ENCODE measurements around the gene IL4R. TPM values are rescaled to one million over a fixed set of nuclear protein-coding genes. Genes with fewer than 3 reads are reported as not detected.
A peak's percentile ranks its signal among the peaks of the same experiment; 100 is the strongest.
"Not testable (repeated sequence)": the region's sequence is repeated elsewhere in the genome, so short reads cannot be mapped to it uniquely, and the experiment has no call there.

IL4R gene
- total RNA-seq, 2 donors from 2014 or later: 11.9 to 35.5 TPM

DNA sequence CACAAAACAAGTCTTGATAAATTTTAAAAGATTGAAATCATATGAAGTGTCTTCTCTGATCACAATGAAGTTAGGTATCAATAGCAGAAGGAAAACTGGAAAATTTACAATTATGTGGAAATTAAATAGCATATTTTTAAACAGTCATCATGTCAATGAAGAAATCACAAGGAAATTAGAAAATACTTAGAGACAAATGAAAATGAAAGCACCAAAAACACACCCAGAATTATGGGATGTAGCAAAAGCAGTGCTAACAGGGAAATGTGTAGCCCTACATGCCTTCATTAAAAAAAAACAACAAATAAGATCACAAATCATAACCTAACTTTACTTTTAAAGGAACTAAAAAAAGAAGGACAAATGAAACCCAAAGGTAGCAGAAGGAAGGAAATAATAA, 80.7 kb downstream of the IL4R start:
- Histone ChIP-seq H3K9me3 (peaks cover 3 to 27% of the 10 kb centered on the region in 2 donors), H3K4me1 (no peaks in the 10 kb centered on the region), H3K36me3 (no peaks in the 10 kb centered on the region), H3K4me3 (no peak overlapping the region), H3K27ac (no peak overlapping the region), H3K27me3 (no peaks in the 10 kb centered on the region)
- TF ChIP-seq, protein P1, sequence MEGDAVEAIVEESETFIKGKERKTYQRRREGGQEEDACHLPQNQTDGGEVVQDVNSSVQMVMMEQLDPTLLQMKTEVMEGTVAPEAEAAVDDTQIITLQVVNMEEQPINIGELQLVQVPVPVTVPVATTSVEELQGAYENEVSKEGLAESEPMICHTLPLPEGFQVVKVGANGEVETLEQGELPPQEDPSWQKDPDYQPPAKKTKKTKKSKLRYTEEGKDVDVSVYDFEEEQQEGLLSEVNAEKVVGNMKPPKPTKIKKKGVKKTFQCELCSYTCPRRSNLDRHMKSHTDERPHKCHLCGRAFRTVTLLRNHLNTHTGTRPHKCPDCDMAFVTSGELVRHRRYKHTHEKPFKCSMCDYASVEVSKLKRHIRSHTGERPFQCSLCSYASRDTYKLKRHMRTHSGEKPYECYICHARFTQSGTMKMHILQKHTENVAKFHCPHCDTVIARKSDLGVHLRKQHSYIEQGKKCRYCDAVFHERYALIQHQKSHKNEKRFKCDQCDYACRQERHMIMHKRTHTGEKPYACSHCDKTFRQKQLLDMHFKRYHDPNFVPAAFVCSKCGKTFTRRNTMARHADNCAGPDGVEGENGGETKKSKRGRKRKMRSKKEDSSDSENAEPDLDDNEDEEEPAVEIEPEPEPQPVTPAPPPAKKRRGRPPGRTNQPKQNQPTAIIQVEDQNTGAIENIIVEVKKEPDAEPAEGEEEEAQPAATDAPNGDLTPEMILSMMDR (IDR thresholded peaks at IDR 0.05): no peak
- DNase-seq (ENCODE audit: low spot score): no peak

DNA sequence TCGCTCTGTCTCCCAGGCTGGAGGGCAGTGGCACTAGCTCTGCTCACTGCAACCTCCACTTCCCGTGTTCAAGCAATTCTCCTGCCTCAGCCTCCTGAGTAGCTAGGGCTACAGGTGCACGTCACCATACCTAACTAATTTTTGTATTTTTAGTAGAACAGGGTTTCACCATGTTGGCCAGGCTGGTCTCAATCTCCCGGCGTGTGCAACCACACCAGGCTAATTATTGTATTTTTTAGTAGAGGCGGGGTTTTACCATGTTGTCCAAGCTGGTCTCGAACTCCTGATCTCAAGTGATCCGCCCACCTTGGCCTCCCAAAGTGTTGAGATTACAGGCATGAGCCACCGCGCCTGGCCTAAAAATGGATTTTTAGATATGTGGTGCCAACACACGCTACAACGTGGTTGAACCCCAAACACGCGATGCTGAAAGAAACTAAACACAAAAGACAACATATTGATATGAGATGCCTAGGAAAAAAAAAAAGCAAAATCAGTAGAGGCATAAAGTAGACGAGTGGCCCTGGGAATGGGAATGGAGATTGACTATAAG, 84.6 kb downstream of the IL4R start:
- peaks cover 0 to 22% of the 10 kb centered on the region in 2 donors for H3K4me1 ChIP-seq
- not testable (repeated sequence) for H3K27ac ChIP-seq, H3K4me3 ChIP-seq

DNA sequence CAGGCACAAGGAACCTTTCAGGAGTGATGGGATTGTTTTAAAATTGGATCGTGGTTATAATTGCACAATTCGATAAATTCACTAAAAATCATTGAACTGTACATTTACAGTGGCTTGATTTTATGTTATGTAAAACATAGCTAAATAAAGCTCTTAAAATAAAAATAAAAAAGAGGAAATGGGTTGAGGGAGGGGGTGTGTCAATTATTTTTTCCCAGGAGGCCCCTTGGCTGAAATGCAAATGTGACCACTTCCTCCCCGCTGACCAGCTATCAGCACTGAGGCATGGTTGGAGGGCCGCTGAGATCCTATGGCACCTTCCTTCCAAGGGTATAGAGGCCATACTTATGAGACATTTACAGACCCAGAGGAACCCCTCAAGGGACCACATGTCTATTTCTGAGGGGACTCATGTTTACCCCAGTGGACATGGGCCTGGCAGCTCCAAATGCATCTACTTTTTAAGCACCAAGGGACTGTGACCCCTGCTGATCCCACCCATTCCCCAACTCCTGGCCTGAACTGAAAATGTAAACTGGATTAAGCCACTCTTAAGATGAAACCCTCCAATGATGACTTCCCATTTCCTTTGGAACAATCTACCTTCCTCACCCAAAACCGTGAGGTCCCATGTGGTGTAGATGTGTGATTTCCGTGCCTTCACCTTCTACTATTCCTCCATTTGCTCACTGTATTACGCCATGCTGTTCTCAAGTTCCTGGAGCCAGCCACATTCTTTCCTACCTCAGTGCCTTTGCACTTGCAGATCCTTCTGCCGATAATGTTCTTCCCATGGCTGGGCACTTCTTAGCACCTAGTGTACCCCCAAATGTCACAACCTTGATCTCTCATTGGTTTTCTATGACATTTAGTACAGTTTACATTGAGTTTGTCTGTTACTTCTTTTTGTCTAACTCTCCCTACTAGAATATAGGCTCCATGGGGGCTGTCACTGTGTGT, 85.4 kb downstream of the IL4R start:
- Histone ChIP-seq H3K9me3 (peaks cover 0 to 11% of the 10 kb centered on the region in 2 donors), H3K4me3 (no peak overlapping the region), H3K27me3 (no peaks in the 10 kb centered on the region), H3K27ac (no peak overlapping the region), H3K36me3 (no peaks in the 10 kb centered on the region), H3K4me1 (peaks cover 0 to 22% of the 10 kb centered on the region in 2 donors)
- DNase-seq (ENCODE audit: low spot score): peak; percentile 53
- TF ChIP-seq, protein P1 (IDR thresholded peaks at IDR 0.05): no peak

More for the DNA sequence above, 84.6 kb downstream of the IL4R start:
- H3K36me3 ChIP-seq, H3K27me3 ChIP-seq: not testable (repeated sequence)
- peak; percentile 26 for DNase-seq (ENCODE audit: low spot score)
- peaks cover 0 to 11% of the 10 kb centered on the region in 2 donors for H3K9me3 ChIP-seq

DNA sequence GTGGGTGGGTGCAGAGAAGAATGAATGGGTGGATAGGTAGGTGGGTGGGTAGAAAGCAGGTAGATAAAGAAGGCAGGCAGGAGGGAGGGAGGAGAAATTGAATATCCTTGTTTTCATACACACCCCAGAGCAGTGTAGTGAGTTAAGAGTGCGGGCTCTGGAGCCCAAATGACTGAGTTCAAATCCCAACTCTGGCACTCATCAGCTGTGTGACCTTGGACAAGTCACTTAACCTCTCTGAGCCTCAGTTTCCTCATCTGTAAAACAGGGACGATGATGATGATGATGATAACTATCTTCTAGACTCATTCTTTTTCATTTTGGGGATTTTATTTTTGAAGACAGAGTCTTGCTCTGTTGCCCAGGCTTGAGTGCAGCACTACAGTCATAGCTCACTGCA, 86.2 kb downstream of the IL4R start:
- no peaks in the 10 kb centered on the region for H3K36me3 ChIP-seq
- H3K9me3 ChIP-seq: peaks cover 0 to 11% of the 10 kb centered on the region in 2 donors
- no peak overlapping the region for H3K27ac ChIP-seq
- peaks cover 0 to 22% of the 10 kb centered on the region in 2 donors for H3K4me1 ChIP-seq
- TF ChIP-seq, protein P1 (IDR thresholded peaks at IDR 0.05): no peak
- no peak for DNase-seq (ENCODE audit: low spot score)
- no peaks in the 10 kb centered on the region for H3K27me3 ChIP-seq
- H3K4me3 ChIP-seq: no peak overlapping the region

DNA sequence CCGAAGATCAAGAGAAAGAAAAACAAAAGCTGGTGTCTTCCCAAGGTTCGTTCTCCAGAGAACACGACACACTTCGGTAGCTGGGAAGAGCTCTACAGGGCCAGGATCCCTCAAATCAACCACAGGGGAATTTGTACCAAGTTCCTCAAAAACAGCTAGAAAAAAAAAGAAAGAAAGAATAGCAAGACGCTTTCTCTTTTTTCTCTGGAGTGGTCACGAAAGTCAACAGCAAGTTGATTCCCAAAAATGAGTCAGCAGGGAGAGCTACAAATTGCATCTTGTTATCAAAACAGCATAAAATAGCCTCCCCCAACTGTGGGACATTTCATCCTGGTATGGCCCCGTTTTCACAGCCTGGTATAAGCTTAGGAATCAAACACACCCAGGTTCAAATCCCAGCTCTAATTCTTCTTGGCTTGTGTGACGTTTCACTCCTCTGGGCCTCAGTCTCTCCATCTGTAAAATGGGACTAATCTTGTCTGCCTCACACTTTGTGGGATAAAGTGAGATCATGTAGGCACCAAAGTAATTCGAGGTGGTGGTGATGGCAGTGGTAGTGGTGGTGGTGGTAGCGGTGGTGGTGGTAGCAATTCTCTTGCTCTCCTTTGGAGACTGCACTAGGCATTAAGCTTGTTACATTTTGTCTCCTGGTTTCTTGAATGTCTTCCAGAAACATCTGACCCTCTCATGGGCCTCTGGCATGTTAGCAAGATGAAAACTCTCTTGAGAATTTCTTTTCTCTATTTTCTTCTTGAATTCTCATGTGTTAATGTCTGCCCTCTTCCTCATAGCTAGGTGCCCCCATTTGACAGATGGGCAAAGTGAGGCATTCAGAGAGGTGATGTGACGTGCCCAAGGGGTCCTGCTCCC, 87.2 kb downstream of the IL4R start:
- Histone ChIP-seq H3K4me1 (peaks cover 0 to 22% of the 10 kb centered on the region in 2 donors), H3K4me3 (no peak overlapping the region), H3K9me3 (peaks cover 0 to 10% of the 10 kb centered on the region in 2 donors), H3K27me3 (no peaks in the 10 kb centered on the region), H3K27ac (no peak overlapping the region), H3K36me3 (no peaks in the 10 kb centered on the region)
- peak; percentile 47 for DNase-seq (ENCODE audit: low spot score)
- TF ChIP-seq, protein P1 (IDR thresholded peaks at IDR 0.05): no peak

Measured in right atrium auricular region (tissue), 2 donors.